GM12874 (cell line): ENCODE measurements around the gene NOC4L.

ENCODE experiments used
- TF ChIP-seq, protein P1 (sequence below): IDR thresholded peaks from 2 replicates; pipeline ENCODE4 v1.5.1; 2011; ENCODE audit warnings: low read depth, mild to moderate bottlenecking, control low read depth, low read length, moderate library complexity; ENCODE audit not compliant: insufficient read depth

Gene NOC4L

DNA sequence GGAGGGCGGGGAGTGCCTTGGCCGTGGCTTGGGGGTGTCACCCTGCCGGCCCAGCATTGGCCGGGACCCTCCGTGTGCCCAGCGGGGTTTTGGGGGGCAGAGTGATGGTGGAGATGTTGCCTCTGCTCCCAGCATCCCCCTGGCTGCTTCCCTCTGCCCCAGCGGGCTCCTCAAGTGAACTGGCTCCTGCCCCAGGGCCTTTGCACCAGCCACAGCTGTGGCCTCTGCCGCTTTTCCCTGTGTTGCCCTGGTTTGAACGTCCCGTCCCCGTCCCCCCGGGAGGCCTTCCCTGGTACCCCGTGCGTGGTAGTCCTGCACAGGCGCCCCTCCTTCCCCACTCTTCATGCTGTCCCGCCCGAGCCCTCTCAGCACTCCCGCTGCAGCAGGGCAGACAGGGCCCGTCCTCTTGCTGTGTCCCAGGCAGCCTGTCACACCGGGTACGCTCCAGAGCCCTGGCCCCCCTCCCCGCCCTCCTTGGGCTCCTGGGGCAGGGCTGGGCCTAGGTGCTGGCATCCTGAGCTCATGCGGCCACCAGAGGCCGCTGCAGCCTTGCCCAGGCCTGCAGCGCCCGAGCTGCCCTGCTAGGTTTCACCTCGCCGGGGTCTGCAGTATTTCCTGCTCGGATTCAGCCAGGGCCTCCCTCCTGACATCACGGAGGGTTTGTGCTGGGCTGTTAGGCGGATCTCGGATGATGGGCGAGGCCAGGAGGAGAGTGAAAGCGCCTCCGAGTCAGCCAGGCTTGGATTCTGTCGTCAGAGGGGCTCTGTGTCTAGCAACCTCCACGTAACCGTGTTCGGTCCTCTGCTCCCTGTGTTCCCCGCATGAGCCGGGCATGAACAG, 9.5 kb downstream of the NOC4L start:
- TF ChIP-seq, protein P1, sequence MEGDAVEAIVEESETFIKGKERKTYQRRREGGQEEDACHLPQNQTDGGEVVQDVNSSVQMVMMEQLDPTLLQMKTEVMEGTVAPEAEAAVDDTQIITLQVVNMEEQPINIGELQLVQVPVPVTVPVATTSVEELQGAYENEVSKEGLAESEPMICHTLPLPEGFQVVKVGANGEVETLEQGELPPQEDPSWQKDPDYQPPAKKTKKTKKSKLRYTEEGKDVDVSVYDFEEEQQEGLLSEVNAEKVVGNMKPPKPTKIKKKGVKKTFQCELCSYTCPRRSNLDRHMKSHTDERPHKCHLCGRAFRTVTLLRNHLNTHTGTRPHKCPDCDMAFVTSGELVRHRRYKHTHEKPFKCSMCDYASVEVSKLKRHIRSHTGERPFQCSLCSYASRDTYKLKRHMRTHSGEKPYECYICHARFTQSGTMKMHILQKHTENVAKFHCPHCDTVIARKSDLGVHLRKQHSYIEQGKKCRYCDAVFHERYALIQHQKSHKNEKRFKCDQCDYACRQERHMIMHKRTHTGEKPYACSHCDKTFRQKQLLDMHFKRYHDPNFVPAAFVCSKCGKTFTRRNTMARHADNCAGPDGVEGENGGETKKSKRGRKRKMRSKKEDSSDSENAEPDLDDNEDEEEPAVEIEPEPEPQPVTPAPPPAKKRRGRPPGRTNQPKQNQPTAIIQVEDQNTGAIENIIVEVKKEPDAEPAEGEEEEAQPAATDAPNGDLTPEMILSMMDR, result peak; percentile 98

DNA sequence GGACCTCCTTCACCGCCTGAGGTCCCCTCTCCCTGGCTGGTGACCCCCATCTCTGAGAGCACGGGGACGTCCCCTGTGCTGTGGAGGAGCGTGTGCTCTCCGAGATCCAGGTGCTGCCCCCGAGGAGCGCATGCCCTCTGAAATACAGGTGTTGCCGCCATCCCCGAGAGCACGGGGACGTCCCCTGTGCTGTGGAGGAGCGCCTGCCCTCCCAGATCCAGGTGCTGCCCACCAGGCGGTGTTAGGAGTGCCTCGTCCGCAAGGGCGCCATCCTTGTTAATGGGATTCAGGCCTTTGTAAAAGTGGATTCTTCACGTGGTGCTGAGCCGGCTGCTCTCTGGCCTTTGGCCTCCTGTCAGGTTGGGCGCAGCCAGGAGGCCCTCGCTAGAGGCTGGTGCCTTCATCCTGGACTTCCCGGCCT, 10.1 kb downstream of the NOC4L start:
- TF ChIP-seq, protein P1, result no peak

DNA sequence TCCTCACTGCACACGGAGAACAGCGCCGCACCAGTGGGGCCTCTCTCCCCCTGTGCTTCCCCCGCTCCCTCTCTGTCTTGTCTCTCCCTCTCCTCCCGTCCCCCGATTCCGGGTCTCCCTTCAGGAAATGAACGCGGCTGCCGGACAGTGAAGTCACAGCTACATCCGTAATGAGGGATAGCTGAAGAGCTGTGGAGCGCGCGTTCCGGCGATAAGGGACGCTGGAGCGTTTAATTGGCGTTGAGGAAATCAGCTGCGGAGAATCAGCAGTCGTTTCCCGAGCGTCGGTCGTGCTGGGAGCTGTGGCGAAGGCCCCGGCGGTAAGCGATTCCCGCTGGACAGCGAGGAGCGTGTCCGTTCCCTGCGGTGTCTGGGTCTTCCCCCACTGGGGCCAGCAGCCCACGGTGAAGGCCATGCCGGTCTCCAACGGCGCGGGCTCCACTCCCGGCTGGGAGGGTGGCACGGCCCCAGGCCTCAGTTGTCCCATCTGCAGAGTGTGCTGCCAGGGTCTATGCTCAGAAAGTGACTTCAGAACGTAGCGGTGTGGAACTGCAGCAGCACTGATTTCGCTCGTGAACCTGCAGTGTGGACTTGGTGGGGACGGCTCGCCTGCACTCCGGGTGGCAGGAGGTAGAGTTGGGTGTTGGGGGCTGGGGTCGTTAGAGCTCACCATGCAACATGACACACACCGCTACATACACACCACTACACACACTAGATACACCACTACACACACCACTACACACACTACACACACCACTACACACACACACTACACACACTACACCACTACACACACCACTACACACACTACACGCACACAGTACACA, 10.9 kb downstream of the NOC4L start:
- TF ChIP-seq, protein P1, result no peak

DNA sequence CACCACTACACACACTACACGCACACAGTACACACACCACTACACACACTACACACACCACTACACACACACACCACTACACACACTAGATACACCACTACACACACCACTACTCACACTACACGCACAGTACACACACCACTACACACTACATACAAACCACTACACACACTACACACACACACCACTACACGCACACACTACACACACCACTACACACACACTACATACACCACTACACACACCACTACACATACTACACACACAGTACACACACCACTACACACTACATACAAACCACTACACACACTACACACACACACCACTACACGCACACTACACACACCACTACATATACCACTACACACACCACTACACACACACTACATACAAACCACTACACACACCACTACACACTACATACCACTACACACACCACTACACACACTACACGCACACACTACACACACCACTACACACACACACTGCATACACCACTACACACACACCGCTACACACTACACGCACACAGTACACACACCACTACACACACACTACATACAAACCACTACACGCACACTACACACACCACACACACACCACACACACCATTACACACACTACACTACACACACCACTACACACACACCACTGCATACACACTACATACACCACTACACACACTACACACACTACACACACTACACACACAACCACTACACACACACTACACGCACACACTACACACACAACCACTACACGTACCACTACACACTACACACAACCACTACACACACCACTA, 11.7 kb downstream of the NOC4L start:
- TF ChIP-seq, protein P1, result no peak

DNA sequence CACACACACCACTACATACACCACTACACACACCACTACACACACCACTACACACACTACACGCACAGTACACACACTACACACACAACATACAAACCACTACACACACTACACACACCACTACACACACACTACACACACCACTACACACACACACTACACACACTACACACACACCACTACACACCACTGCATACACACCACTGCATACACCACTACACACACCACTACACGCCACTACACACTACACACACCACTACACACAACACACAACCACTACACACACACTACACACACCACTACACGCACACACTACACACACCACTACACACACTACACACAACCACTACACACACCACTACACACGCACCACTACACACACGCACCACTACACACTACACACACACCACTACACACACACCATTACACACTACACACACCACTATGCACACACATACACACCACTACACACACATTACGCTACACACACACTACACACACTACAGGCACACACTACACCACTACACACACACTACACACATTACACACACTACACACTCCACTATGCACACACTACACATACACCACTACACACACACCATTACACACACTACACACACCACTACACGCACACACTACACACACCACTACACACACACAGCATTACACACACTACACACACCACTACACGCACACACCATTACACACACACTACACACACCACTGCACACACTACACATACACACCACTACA, 12.5 kb downstream of the NOC4L start:
- TF ChIP-seq, protein P1, result no peak

DNA sequence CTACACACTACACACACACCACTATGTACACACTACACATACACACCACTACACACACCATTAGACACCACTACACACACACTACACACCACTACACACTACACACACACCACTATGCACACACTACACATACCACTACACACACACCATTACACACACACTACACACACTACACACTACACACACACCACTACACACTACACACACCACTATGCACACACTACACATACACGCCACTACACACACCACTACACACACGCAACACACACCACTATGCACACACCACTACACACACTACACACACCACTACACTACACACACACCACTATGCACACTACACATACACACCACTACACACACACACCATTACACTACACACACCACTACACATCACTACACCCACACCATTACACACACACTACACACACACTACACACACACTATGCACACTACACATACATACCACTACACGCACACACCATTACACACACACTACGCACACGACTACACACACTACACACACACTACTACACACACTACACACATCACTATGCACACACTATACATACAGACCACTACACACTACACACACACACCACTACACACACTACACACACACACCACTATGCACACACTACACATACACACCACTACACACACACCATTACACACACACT, 13.6 kb downstream of the NOC4L start:
- TF ChIP-seq, protein P1, result no peak
